Stimulated activated CD4-positive, alpha-beta T cell treated with anti-CD3 and anti-CD28 coated beads, Interleukin-12 subunit alpha, Interleukin-12 subunit beta, amount 100 ng/mL, for 24 hours (primary cell): Measurements from ENCODE around the gene BAIAP2.
A peak's percentile ranks its signal among the peaks of the same experiment; 100 is the strongest.
"Not testable (repeated sequence)": the region's sequence is repeated elsewhere in the genome, so short reads cannot be mapped to it uniquely, and the experiment has no call there.

ENCODE experiments used
- DNase-seq, 2 experiments: peaks; one replicate each; pipeline ENCODE4 v3.0.0-alpha.2; 2020; ENCODE audit warnings: low read depth in 2 of 2

Gene BAIAP2

GRCh38 chr17:81139428-81139827 lies 104.5 kb downstream of the BAIAP2 start:
- no peak for DNase-seq

- DNase-seq = no peak
Measured at GRCh38 chr17:81140018-81140417, 105.1 kb downstream of the BAIAP2 start.

DNA sequence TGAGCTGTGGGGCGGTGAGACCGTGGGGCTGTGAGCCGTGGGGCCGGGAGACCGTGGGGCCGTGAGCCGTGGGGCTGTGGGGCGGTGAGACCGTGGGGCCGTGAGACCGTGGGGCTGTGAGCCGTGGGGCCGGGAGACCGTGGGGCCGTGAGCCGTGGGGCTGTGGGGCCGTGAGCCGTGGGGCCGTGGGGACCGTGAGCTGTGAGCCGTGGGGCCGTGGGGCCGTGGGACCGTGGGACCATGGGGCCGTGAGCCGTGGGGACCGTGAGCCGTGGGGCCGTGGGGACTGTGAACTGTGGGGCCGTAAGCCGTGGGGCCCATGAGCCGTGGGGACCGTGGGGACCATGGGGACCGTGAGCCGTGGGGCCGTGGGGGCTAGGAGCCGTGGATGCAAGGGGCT lies 105.7 kb downstream of the BAIAP2 start:
- DNase-seq = no peak

DNA sequence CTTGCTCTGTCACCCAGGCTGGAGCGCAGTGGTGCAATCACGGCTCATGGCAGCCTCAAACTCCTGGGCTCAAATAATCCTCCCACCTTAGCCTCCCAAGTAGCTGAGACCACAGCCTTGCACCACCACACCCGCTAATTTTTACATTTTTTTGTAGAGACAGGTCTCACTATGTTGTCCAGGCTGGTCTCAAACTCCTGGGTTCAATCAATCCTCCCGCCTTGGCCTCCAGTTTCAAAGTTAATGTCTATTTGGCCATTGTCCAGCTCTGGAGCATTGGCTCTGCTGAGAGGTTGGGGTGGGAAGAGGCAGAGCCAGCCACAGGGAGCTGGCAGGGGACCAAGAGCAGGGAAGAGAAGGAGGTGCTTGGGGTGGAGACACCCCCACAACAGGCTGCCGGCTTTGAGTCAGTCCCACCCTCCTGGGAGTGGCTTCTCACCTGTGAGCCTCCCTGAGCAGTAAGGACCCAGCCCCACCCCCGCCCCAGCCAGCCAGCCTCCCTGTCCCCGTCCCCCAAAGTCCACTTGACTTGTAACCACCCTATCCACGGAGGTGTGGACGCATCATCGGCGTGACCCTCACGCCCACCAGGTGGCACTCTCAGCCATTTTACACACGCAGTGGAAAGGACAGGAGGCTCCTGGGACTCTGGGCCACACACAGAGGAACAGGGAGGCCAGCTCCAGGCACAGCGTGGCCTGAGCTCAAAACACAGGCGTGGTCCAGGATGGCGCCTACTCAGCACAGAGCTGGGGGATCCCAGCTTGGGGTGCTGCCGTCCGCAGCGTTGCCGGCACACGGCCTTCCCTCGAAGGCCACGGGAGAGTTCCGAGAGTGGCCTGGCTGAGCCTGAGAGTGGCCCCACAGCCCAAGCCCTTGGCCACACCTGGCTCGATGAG lies 107.6 kb downstream of the BAIAP2 start:
- DNase-seq = peak; percentile 20 to 50

DNA sequence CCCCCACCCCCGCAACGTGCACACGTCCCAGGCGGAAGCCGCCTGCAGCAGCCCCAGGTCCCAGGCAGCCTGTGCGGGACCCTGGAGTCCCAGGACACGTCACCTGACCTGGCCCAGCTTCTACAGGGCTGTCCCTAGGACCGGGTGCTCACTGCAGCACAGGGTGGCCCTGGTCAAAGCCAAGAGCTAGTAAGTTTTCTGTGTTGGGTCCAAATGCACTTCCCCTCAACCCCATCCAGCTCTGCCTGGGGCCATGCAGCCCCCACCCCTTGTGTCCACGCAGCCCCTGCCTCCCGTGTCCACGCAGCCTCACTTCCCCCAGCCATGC lies 108.2 kb downstream of the BAIAP2 start:
- no peak for DNase-seq

DNA sequence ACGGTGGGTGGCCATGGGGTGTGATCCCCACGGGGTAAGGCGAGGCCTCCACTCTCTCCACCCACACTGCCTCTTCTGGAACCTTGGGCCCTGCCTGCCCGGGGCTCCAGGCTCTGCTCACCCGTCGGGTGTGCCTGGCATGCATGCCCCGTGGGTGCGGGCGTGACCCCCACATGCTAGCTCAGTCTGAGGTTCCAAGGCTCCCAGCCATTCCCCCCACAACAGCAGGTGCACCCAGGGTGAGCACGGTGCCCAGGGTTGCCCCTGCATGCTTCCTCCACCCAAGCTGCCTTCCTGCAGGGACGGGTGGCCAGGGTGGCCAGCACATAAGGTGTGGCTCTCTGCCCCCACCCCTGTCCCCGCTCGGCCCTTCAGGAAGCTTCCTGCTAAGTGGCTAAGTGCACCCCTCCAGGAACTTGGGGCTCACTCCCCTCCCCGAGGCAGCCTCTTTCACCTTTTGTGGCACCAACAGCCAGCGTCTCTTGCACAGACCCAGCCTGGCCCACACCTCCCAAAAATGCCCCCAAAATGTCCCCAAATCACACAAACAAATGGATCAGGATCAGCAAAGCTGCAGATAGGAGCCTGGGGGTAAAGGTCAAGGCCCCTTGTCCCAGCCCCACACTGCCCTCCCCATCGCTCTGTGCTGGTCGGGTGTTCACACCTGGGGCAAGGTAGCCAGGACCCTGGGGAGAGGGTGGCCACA lies 108.9 kb downstream of the BAIAP2 start:
- DNase-seq = no peak

DNA sequence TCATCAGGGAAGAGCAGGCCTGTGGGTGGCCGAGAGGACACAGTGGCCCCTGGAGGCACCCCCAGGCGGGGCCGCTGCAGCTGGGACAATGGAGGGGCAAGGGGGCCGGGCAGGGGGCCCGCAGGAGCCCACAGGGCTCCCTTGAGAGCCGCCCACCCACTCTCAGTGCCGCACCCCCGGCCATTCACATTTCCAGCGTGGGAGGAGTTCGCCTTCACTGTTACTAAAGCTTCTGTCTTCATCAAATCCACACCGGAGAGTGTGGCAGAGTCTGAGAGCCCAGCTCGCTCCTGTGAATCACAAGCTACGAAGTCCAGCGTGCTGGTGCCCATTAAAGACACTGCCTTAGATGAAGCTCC lies 109.5 kb downstream of the BAIAP2 start:
- DNase-seq = no peak

GRCh38 chr17:81146208-81146607 lies 111.3 kb downstream of the BAIAP2 start:
- not testable (repeated sequence) for DNase-seq

- DNase-seq = no peak
Measured at GRCh38 chr17:81147701-81148100, 112.8 kb downstream of the BAIAP2 start.

GRCh38 chr17:81148571-81148970 lies 113.6 kb downstream of the BAIAP2 start:
- DNase-seq = no peak

DNA sequence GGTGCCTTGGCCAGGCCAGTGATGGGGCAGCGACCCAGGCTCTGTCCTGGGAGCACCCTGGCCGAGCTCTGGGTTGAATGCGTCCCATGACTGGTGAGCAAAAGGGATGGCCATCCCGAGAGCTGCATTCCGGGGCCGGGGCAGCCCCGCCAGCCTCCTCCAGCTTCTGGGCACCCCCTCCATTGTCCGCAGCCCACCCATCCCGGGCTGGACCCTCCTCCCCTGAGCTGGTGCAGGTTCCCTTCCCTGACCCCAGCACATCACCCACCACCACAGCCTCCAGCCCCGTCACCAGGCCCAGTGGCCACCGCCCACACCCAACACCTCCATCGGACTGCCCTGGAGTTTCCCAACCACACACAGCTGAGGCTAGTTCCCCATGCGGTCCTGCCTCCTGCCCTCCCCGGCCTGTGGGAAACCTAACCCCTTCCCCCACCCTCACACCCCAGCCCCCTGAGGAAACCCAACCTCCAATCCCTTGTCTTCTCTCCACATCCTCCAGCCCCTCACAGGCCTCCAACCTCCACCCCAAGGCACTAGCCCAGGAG lies 114.1 kb downstream of the BAIAP2 start:
- no peak for DNase-seq

DNA sequence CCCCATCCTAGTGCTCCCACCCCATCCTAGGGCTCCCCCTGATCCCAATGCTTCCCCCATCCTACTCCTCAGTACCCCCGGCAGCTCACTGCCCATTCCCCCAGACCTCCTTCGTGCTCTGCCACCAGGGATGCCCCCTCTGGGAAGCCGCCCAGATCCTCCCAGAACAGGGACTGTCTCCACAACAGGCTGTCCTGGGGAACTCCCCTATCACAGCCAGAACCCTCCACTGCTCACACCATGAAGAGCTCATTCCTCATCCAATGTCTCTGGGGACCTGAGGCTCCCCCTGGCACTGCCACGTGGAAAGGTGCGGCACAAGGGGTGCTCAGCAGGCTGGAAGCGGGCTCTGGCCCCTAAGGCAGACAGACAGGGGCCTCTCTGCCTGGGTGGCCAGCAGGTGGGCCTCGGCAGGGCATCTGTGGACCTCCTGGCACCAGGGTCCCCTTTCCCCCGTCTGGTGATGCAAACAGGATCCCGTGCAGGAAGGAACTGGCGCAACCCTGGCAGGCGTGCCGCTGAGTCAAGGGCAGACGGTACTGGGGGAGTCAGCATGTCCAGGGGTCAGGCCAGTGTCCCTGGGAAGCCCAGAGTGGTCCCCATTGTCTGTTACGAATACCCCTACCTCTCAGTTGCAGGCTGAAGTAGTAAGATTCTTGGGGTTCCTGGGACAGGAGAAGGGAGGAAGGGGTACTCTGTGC lies 115.6 kb downstream of the BAIAP2 start:
- DNase-seq = no peak

DNA sequence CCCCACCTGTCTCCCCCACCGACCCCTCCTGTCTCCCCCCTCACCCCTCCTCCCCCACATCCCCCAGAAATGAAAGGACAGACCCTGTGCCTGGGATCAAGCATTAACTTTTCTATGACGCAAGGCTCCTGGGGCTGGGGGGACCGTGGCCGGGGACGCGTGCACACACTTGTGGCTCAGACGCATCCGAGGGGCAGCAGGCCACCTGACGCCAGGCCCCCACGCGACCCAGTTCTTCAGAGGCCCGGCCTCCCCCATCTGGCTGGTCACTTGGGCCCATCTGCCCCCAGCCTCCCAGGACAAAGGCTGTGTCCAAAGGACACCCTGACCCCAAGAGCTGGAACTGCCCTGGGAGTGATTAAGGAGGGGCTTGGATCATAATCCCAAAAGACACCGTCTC lies 116.3 kb downstream of the BAIAP2 start:
- no peak for DNase-seq

- DNase-seq = no peak
Measured at GRCh38 chr17:81152288-81152828, 117.4 kb downstream of the BAIAP2 start.

DNA sequence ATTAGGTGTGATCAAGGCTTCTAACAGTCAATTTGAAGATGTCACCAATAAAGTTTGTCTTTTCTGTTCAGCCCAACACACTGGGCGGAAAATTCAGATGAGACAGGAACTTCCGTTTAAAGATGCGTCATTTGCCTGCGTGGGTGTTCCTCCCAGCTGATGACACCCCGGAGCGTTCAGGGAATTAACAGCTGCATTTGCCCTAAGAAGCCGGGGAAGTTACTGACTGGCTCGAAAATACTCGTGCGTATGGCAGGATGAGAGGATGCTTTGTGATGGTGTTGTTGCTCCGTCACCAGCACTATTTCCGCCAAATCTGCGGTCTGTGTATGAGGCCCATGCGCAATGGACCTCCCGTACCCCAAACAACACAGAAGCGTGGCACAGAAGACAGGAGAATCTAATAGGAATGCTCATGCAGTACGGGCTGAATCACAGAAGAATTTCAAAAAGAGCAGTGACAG lies 118.4 kb downstream of the BAIAP2 start:
- DNase-seq = no peak

DNA sequence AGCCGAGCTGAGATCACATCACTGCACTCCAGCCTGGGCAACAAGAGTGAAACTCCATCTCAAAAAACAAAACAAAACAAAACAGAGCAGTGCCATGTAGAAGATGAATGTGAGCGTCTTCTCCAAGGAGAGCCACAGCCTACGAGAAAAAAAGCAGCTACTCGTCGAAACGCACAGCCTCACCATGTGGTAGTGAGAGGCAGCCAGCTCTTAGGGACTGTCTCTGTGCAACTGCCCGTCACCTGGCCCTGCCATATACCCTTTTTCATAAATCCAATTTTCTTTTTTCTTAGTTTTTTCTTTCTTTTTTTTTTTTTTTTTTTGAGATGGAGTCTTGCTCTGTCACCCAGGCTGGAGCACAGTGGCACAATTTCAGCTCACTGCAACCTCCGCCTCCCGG lies 119.1 kb downstream of the BAIAP2 start:
- DNase-seq = not testable (repeated sequence)

GRCh38 chr17:81154961-81155360 lies 120.0 kb downstream of the BAIAP2 start:
- DNase-seq = no peak

DNA sequence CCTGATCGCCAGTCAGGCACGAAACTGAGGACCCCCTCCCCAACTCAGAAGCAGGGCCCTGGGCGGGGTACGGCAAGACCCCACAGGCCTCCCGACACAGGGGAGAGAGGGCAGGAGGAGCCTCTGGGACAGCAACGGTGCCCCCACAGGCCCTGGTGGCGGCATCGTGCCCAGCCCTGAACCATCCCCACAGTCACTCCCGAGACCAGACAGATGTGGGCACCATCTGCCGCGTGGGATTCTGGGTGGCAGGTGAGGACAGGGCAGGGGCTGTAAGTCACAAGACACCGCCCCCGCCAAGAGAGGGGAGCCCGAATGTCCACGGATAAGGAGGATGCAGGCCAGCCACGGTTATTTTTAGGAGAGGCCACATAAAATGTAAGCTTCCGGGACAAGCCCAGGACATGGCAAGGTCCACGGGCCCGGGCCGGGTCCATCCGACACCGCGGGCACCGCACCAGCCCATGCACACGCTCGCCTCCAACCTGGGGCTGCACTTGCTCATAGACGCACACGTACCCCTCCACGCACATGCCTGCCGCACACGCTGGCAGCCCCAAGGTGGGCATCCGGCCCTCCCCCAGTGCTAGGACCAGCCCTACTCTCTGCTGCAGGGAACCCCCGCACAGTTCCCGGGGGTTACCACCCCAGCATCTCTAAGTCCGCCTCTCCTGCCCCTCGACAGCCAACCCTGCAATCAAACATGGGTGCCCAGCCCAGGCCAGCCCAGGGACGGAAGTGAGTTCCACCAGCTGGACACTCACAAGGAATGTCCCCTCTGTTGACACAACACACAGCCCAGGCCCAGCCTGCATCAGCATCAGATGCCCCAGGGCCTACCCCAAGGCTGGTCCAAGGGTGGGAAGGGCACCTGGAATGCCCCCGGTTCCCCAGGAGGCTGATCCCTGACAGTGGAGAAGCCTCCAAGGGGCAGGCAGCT lies 122.2 kb downstream of the BAIAP2 start:
- DNase-seq = no peak

DNA sequence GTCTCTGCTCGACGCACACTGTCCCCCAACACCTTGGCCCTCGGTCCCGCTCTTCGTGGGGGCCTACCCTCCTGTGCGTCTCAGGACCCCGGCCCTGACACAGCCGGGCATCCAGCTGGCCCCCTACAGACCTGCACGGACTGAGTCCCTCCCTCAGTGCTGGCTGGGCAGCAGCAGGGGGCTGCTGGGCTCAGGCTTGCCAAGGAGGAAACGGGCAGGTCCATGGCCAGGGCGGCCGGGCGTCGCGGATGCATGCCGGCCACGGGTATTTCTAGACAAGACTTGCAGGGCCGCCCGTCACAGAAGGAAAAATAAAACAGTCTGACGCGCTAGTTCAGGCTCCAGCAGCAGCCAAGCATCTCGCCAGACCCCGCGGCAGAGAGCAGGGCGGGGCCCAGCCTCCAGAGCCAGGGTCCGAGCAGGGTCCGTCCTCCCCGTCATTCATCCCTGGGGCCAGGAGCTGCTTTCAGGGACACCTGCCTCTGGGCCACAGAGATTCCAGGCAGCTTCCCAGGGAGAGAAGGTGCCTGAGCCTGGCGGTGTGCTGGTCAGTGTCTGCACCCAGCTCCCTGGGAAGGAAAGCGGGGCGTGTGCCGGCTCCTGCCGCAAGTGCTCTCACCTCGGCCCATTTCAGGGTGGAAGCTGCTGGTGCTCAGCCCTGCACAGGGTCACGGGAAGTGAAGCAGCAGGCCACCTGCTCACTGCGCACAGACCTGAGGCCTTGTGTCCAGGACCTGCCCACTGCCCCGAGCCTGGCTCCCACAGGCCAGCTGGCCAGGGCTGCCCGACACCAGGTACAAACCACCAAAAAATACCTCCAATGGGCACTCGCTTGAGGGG lies 123.1 kb downstream of the BAIAP2 start:
- no peak for DNase-seq
